Heart left ventricle (tissue), 16 donors: ENCODE results near the gene FBXL17. TPM values are rescaled to one million over a fixed set of nuclear protein-coding genes. Genes with fewer than 3 reads are reported as not detected.

Source experiments
- ATAC-seq, 4 donors: fragments of 200-7000 bp; cut with Tn5 transposase; one replicate each; pipeline ENCODE4 v1.9.1; 2020 to 2022; ENCODE audit warnings: moderate library complexity in 4 of 4, mild to moderate bottlenecking in 3 of 4, moderate number of reproducible peaks in 1 of 4
- DNase-seq, 5 donors: peaks; one replicate each; pipeline ENCODE4 v3.0.0-alpha.2; 2020
- H3K27ac ChIP-seq, 12 donors: fragments of 200-600 bp; sonication (generic) in 4 of 12; one replicate each; pipeline versions ENCODE4 v1.5.0 to v1.8.0; 2016 to 2022; ENCODE audit warnings: mild to moderate bottlenecking in 2 of 12
- H3K27me3 ChIP-seq, 9 donors: fragments of 200-600 bp; sonication (generic) in 2 of 9; one replicate each; pipeline versions ENCODE4 v1.5.1 to v1.8.0; 2016 to 2022; ENCODE audit warnings: mild to moderate bottlenecking in 3 of 9
- H3K36me3 ChIP-seq, 9 donors: fragments of 200-600 bp; sonication (generic) in 2 of 9; one replicate each; pipeline versions ENCODE4 v1.5.0 to v1.8.0; 2018 to 2022; ENCODE audit warnings: mild to moderate bottlenecking in 2 of 9
- H3K4me1 ChIP-seq, 12 donors: fragments of 200-600 bp; sonication (generic) in 4 of 12; one replicate each; pipeline versions ENCODE4 v1.5.0 to v1.8.0; 2016 to 2022; ENCODE audit warnings: mild to moderate bottlenecking in 3 of 12
- H3K4me3 ChIP-seq, 12 donors: fragments of 200-600 bp; sonication (generic) in 4 of 12; one replicate each; pipeline versions ENCODE4 v1.5.0 to v1.8.0; 2017 to 2022; ENCODE audit warnings: mild to moderate bottlenecking in 9 of 12, moderate library complexity in 4 of 12
- H3K9me3 ChIP-seq, 12 donors: fragments of 200-600 bp; sonication (generic) in 4 of 12; one replicate each; pipeline versions ENCODE4 v1.5.0 to v1.8.0; 2016 to 2022; ENCODE audit warnings: mild to moderate bottlenecking in 1 of 12
- CTCF ChIP-seq, 12 donors: fragments of 200-600 bp; sonication (generic) in 4 of 12; IDR thresholded peaks; one replicate each; pipeline versions ENCODE4 v1.5.0 to v1.8.0; 2018 to 2022; ENCODE audit warnings: antibody characterized with exemption in 12 of 12, mild to moderate bottlenecking in 5 of 12
- POLR2A ChIP-seq, 2 donors: fragments of 450-650 bp; IDR thresholded peaks; one replicate each; pipeline ENCODE4 v1.6.1; 2017; ENCODE audit warnings: antibody characterized with exemption in 2 of 2, mild to moderate bottlenecking in 2 of 2, moderate library complexity in 2 of 2
- WGBS, 4 donors: extraction: QIAGEN DNeasy Blood & Tissue Kit in 2 of 4; methylation state at CpG; one replicate each; pipeline versions ENCODE4 v1.1.5 to v1.1.7; 2013 to 2018; 5-methylcytosine and 5-hydroxymethylcytosine counted together
- intact Hi-C, 10 donors: fragments of 100-400 bp; cut with DNase I; formaldehyde crosslinking; loops; one replicate each; pipeline versions ENCODE4 v1.11.1 to v1.14.2; 2022
- polyA plus RNA-seq, 2 donors: library from polyadenylated mRNA; stranded (reverse); fragments of 200-250 nt; gene quantifications; one replicate each; pipeline ENCODE4 v1.2.3, GENCODE V29; 2013
- total RNA-seq, 9 donors: library from RNA; depleted of rRNA in 2 of 9; stranded (reverse); fragments of >200 nt in 2 of 9; fragmentation: NEBNext Ultra II Directional in 3 of 9; extraction: Animal tissue kit (Norgen Biotek cat#: 25700) in 3 of 9; gene quantifications; one replicate each; pipeline versions ENCODE4 v1.1.0 to v1.2.4, GENCODE V29; 2016 to 2023
- donor health status: ischemic (EF 13 %, LVEDD 7.1; RV severe dilation, severe dysfunction).
- donor health status: healthy with polysubstance abuse.
- donor health status: DM: no; HTN: yes; CAD: no.
- donor health status: DM: no; HTN: no; CAD: no.
- donor health status: ischemic (EF 25% LVEDD 6.9; RV normal size, moderate dysfunction).
- donor health status: ischemic (EF 25% LVEDD 5.7; RV mildly dilated, moderate dysfunction).
- donor health status: healthy.
- donor health status: DM: yes; HTN: yes; CAD: no.
- donor health status: ischemic (EF 35%, LVEDD 5.7; RV mildly dilated, moderate dysfunction).
- donor health status: nonischemic (EF 11% LVEDD 7.7; RV severe dilation, severe dysfunction).
- donor health status: DM: yes; HTN: yes; CAD: no.
- donor health status: PGD.
- donor health status: ischemic (EF 29% LVEDD 5.4; RV normal size, mild dysfunction).
- donor health status: nonischemic (EF 23%, LVEDD 6.1; RV moderate dilation, normal function).

FBXL17 gene
- total and polyA plus RNA-seq, 11 donors = 10.2 to 39.4 (median 33.1) TPM

- H3K36me3 ChIP-seq = no peaks in the 10 kb centered on the region
- WGBS, 4 donors = 95 to 98% (median 96%) methylated on average over 2 of the region's 2 CpGs
- TF ChIP-seq CTCF (IDR thresholded peaks at IDR 0.05) (no peak), POLR2A (IDR thresholded peaks at IDR 0.05) (no peak)
- no peak overlapping the region for H3K27ac ChIP-seq
- DNase-seq = no peak
- H3K4me1 ChIP-seq = peaks cover 0 to 6% (median 0%) of the 10 kb centered on the region in 12 donors
- no peaks in the 10 kb centered on the region for H3K27me3 ChIP-seq
- intact Hi-C loops = no loop called here
- no peak for ATAC-seq
- H3K9me3 ChIP-seq = no peaks in the 10 kb centered on the region
- no peak overlapping the region for H3K4me3 ChIP-seq
Measured at GRCh38 chr5:108083232-108083631, 298.7 kb downstream of the FBXL17 start.

DNA sequence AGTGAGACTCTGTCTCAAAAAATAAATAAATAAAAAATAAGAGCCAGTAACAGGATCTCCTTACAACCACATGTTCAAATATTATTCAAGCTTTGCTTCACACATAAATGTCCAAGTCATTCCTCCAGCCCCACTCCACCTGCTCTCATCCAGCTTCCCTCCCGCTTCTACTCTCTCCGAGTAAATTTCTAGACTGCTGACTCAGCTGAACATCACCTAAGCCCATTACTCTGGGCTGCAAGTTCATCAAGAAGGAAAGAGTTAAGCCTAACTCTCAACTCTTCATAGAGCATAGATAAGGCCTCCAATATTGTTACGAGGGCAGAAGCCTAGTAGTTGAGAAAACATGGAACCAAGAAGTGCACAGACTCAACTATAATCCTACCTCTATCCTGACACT lies 300.2 kb downstream of the FBXL17 start:
- intact Hi-C loops = no loop called here

GRCh38 chr5:108079753-108080152 lies 302.1 kb downstream of the FBXL17 start:
- DNase-seq (no peak), ATAC-seq (no peak)
- Histone ChIP-seq H3K36me3 (no peaks in the 10 kb centered on the region), H3K9me3 (no peaks in the 10 kb centered on the region), H3K4me1 (peaks cover 0 to 6% (median 0%) of the 10 kb centered on the region in 12 donors), H3K27me3 (no peaks in the 10 kb centered on the region), H3K4me3 (no peak overlapping the region), H3K27ac (no peak overlapping the region)
- intact Hi-C loops = no loop called here
- TF ChIP-seq CTCF (IDR thresholded peaks at IDR 0.05) (no peak), POLR2A (IDR thresholded peaks at IDR 0.05) (no peak)

More for the DNA sequence above, 300.2 kb downstream of the FBXL17 start:
- no peak for TF ChIP-seq POLR2A (IDR thresholded peaks at IDR 0.05)
- TF ChIP-seq CTCF (IDR thresholded peaks at IDR 0.05) = no peak
- Histone ChIP-seq H3K27ac (no peak overlapping the region), H3K4me1 (peaks cover 0 to 6% (median 0%) of the 10 kb centered on the region in 12 donors), H3K36me3 (no peaks in the 10 kb centered on the region), H3K9me3 (no peaks in the 10 kb centered on the region), H3K27me3 (no peaks in the 10 kb centered on the region), H3K4me3 (no peak overlapping the region)
- DNase-seq (no peak), ATAC-seq (no peak)
- 92 to 96% (median 93%) methylated on average over 3 of the region's 3 CpGs for WGBS, 4 donors

GRCh38 chr5:108078882-108079281 lies 303.0 kb downstream of the FBXL17 start:
- Histone ChIP-seq H3K36me3 (no peaks in the 10 kb centered on the region), H3K9me3 (peaks cover 0 to 2% (median 0%) of the 10 kb centered on the region in 12 donors), H3K4me3 (no peak overlapping the region), H3K27me3 (no peaks in the 10 kb centered on the region), H3K27ac (no peak overlapping the region), H3K4me1 (peaks cover 0 to 6% (median 0%) of the 10 kb centered on the region in 12 donors)
- TF ChIP-seq POLR2A (IDR thresholded peaks at IDR 0.05) = no peak
- DNase-seq = no peak
- intact Hi-C loops = no loop called here
- WGBS, 4 donors = 67 to 85% (median 77%) methylated on average over 1 of the region's 1 CpG
- no peak for ATAC-seq

- DNase-seq (no peak), ATAC-seq (no peak)
- peaks cover 0 to 7% (median 0%) of the 10 kb centered on the region in 12 donors for H3K9me3 ChIP-seq
- 95 to 97% (median 95%) methylated on average over 3 of the region's 3 CpGs for WGBS, 4 donors
- no peak overlapping the region for H3K27ac ChIP-seq
- TF ChIP-seq CTCF (IDR thresholded peaks at IDR 0.05) = no peak
- no peak for TF ChIP-seq POLR2A (IDR thresholded peaks at IDR 0.05)
- no peak overlapping the region for H3K4me3 ChIP-seq
- intact Hi-C loops = no loop called here
- no peaks in the 10 kb centered on the region for H3K36me3 ChIP-seq
- no peaks in the 10 kb centered on the region for H3K27me3 ChIP-seq
- H3K4me1 ChIP-seq = peaks cover 0 to 6% (median 0%) of the 10 kb centered on the region in 12 donors
Measured at GRCh38 chr5:108078345-108078744, 303.6 kb downstream of the FBXL17 start.
